ENCODE results near the gene ATF2.
"Not testable (repeated sequence)": the region's sequence is repeated elsewhere in the genome, so short reads cannot be mapped to it uniquely, and the experiment has no call there.

Gene ATF2

DNA sequence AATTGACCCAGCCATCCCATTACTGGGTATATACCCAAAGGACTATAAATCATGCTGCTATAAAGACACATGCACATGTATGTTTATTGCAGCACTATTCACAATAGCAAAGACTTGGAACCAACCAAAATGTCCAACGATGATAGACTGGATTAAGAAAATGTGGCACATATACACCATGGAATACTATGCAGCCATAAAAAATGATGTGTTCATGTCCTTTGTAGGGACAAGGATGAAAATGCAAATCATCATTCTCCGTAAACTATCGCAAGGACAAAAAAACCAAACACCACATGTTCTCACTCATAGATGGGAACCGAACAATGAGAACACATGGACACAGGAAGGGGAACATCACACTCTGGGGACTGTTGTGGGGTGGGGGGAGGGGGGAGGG is 83.9 kb downstream of the ATF2 start:
- not testable (repeated sequence) for DNase-seq (ENCODE audit: low read depth)

DNA sequence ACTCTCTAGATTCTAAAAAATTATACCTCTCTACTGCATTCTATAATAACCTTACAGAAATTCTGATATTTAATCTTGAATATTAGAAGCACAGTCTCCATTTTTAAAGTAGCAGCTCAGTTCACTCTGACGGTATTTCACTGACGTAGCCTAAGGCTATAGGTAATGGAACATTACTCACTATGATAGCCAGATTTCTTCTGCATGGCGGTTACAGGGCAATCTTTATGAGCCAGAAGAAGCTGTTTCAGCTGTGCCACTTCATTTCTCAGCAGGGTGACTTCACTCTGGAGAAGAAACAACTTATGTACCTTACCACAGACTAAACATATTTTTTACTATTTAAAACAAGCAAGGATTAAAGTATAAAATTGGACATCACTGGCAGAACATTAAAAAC is 87.5 kb downstream of the ATF2 start:
- no peak for DNase-seq (ENCODE audit: low read depth)

DNA sequence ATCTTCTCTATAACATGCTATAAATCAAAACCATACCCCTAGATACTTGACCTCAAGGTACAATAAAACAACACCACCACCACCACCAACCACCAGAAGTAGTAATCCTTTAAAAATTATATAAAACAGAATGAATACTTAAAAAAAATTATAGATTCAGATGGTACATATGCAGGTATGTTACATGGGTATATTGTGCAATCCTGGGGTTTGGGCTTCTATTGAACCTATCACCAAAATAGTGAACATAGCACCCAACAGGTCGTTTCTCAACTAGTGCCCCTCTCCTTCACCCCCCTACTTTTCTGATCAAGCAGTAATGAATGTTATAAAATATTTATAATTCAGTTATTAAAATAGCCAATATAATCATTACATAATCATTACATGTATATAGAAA is 91.7 kb downstream of the ATF2 start:
- no peak for DNase-seq (ENCODE audit: low read depth)

DNA sequence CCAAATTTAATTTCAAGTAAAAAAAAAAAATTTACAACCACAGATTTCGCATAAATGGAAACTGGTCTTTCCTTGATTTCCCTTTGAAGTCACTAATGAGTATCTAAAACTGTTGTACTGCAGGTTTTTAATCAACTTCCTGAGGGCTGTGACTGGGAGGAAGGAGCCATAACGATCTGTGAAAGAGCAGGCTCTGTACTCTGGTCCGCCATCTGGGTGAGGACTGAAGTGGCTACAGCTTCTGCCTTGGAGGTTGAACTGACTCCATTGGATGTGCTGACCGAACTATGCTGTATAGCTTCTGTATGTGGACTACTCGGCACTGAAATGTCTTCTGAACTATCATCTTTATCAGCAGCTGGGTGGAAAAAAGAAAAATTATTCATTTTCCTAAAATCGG is 93.5 kb downstream of the ATF2 start:
- DNase-seq (ENCODE audit: low read depth) = no peak

DNA sequence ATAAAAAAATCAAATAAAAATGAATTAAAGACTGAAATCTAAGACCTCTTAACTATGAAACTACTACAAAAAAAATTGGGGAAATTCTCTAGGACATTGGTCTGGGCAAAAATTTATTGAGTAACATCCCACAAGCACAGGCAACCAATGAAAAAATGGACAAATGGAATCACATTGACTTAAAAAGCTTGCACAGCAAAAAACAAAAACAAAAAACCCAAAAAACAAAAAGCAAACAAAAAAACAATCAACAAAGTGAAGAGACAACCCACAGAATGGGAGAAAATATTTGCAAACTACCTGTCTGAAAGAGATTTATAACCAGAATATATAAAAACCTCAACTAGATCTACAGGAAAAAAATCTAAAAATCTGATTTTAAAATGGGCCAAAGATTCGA is 99.5 kb downstream of the ATF2 start:
- no peak for DNase-seq (ENCODE audit: low read depth)

DNA sequence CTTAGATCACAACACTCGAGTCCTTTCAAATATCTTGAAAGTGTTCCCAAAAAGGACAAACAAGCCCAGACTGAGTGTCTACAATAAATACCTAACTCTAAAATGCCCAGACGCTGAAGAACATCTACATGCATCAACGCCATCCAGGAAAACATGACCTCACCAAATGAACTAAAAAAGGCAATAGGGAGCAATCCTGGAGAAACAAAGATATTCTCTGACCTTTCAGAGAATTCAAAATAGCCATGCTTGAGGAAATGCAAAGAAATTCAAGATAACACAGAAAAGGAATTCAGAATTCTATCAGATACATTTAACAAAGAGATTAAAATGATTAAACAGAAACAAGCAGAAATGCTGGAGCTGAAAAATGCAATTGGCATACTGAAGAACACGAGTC is 101.6 kb downstream of the ATF2 start:
- no peak for DNase-seq (ENCODE audit: low read depth)

DNA sequence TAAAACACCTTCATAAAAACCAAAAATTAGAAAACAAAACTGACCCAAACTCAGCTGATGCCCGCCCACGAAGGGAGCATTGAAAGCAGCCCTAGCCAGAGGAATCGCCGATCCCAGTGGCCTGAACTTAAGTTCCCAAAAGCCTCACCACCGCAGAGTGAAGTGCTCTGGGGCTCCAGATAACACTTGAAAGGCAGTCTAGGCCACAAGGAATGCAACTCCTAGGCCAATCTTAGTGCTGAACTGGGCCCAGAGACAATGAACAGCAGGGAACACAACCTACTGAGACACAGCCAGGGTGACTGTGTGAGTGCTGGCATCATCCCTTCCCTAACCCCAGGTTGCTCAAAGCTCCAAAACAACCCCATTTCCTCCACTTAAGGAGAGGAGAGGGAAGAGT is 103.2 kb downstream of the ATF2 start:
- no peak for DNase-seq (ENCODE audit: low read depth)

DNA sequence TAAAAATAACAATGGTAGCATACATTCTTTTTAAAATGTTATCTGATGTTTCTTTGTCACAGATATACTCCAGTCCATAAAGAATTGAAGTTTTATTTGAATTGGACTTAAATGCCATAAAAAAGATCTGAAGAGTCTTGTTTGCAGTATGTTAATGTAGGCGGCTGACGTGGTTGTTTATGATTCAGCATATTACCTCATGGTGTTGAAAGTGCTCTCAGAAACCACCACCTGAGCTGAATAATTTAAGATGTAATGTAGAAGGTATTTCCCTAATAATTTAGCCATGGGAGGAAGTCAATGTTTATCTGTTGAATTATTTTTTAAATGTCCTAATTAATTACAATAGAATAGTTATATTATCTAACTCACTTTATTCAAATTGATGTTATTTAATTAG is 104.3 kb downstream of the ATF2 start:
- no peak for DNase-seq (ENCODE audit: low read depth)

DNA sequence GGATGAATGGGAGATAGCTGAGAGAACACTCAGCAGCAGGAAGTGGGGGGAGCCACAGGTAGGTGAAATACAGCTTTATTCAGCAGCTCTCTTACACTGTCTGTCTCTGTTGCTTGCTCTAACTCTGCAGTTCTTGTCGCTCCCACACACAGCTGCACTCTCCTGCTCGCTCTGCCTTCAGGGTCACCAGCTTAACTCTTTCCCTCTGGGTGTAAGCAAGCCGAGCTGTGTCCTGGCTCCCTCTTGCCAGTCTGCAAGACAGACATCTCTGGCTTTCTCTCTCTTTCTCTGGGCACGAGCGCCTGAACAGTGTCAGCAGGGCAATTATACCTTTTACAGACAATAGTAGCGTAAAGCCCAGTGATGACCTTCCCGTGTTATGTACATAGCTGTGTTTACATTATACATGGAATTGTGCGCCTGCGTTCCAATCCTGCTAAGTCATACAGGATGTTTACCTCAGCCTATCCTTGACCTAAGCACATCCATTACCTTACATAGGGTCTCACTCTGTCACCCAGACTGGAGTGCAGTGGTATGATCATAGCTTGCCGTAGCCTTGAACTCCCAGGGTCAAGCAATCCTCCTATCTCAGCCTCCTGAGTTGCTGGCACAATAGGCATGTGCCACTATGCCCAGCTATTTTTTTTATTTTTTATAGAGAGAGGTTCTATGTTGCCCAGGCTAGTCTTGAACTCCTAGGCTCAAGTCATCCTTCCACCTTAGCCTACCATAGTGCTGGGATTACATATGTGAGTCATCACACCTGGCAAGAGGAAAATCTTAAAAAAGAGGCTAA is 105.0 kb downstream of the ATF2 start:
- DNase-seq (ENCODE audit: low read depth) = no peak

DNA sequence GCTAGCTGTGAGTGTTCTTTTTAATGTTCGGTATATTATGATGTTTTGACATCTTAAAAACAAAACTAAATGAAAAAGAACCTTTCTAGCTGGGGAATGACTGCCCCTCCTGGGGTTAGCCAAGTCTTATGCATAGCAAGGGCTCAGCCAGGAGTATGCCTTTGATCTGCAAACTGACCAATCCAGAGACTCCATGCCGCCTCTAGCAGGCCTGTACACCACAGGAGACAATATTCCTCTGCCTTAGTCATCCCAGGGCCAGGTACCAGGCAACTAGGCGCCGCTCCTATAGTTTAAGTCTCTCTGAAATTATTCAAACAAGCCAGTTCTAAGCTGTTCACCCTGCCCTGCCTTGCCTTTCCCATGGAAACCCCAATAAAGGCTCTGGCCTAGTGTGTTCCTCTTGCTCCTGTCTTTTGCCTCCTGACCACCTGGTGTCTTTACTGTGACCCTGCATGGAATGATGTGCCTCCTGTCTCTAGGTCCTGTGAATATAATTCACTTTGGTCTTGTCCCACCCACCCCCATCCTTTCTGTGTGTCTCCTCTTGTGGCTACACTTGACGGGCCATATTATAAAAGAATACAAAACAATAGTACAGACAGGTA is 110.8 kb downstream of the ATF2 start:
- no peak for DNase-seq (ENCODE audit: low read depth)

DNA sequence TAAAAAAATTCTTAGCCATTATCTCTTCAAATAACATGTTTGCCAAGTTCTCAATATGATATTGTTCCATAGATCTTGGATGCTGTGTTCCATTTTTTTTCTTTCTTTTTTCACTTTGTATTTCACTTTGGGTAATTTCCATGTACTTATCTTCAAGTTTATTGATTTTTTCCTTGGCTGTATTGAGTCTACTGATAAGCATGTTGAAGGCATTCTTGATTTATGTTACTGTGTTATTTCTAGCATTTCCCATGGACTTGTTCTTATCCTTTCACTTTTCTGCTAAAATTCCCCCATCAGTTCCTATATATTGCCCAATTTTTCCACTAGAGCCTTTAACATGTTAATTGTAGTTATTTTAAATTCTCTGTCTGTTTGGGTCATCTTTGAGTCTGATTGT is 112.0 kb downstream of the ATF2 start:
- DNase-seq (ENCODE audit: low read depth) = no peak

DNA sequence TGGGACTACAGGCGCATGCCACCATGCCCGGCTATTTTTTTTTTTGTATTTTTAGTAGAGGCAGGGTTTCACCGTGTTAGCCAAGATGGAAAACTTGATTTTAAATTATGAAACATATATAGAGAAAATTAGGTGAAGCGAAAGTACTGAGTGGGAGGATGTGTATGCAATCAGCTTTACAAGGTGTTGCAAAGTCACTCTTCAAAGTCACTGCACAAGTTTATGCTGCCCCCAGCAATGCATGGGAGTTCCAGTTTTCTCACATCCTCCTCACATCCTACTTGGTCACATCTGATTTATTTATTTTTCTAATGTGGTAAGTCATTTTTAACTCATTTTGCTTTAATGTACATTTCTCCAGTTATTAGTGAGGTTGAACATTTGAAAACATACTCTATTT is 113.7 kb downstream of the ATF2 start:
- DNase-seq (ENCODE audit: low read depth) = no peak

DNA sequence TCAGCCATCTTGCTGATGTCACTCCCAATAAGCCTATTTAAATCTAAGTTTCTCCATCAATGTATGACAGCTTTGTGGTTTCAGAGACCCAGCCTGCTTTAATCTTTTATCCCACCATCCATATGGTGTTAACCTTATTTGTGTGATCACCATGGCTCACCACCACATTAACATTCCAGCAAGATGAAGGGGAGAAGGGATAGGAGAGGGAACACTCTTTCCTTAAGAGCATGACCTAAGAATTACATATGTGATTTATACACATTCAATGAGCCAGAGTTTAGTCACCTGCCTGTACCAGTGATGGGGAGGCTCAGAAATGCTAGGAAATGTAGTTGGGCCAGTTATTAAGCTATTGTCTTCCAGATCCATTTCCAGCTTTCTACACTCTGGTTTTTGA is 118.3 kb downstream of the ATF2 start:
- DNase-seq (ENCODE audit: low read depth) = no peak

DNA sequence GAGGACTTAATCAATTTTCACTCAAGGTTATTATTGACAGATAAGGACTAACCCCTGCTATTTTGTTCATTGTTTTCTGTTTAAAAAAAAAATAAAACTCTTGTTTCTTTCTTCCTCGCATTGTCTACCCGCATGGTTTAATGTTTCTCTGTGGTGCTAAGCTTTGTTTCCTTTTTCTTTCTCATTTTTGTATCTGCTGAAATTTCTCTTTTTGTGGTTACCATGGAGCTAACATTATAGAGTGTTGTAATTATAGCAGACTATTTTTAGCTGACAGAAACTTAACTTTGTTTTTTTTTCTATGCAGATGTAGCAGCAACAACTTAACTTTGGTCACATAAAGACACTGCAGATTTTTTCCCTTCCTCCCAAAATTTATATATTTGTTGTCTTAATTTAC is 119.7 kb downstream of the ATF2 start:
- no peak for DNase-seq (ENCODE audit: low read depth)

DNA sequence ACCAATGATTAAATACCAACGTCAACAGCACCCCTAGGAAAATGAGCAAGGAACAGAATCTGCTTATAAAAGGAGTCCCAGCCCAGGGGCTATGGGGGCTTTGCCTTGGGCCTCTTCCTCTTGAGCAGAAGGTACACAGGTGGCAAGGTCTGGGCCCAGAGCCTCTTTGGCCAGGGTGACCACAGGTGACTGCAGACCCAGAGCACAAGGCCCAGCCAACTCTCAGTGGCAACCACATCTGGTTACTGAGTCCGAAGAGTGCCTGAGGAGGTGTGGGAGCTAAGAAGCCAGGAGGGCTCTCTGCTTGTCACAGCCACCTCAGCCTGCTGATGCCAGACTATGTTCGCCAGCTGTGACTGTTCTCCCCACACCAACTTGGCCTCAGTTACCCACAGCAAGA is 128.5 kb downstream of the ATF2 start:
- DNase-seq (ENCODE audit: low read depth) = no peak

DNA sequence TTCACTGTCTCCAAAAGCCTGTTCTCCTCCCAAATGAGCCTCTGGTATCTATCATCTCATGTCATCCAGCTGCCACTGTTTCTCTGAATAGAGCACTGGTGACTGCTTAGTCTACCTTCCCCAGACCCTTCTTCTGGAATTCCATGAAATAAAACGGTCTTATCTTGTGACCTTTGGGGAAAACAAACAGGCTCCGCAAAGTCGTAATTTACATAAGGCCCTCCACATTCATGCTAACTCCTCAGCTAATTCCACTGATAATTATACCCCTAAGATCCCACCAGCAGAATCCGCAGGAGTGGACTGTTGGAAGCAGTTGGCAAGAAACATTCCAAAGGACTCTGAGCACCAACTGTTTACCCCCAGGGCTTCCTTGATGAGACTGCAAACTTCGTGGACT is 129.0 kb downstream of the ATF2 start:
- DNase-seq (ENCODE audit: low read depth) = no peak

DNA sequence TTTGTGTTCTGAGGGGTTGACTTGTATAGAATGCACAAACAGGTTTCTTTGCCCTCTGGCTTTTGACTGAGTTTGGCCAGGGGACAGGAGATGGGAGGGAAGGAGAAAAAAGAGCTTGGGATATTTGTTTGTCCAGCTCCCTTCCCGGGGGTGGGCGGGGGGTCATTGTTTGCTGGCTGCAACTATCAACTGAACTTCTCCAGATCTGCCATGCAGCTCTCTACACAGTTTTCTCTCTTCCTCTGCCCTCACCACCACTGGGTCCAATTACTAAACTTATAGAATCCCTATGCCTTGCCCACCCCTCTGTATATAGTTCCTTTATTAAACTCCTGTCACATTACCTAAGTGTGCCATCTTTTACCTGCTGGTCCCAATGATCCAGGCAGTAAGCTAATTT is 130.1 kb downstream of the ATF2 start:
- DNase-seq (ENCODE audit: low read depth) = no peak

DNA sequence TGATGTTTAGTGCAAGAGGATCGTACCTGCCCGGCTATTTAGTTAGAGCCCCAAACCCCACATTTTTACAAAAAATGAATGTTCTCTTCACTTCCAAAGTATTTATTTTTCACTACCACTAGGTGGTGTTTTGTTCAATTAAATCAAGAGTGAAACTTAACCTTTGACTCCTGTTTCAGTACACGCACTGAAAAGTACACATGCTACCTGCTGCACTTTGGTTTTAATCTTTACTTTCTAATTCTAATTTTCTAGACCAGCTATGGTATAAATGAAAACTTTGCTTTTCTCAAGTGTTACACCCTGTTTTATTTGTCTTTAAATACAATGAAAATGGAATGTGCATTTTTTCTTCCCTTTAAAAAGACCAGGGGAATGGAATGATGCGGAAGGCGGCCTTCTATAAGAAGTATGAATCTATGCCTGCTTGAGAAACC is 131.4 kb downstream of the ATF2 start:
- DNase-seq (ENCODE audit: low read depth) = no peak

DNA sequence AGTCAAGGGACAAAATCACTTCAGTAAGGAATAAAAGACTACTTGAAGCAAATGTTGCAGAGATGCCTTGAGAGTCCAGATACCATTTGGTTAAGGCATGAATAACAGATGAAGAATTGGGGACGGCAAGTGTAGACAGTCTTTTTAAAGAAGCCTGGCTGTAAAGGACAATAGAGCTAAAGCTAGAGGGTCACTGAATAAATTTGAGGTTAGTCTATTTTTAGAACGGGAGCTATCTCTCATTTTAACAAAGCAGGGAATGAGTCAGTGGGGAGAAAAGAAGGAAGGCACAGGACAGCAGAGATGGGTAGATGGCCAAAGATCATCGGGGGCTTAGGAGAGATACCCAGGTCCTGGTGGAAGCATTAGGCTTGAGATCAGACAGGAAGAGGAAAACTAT is 132.2 kb downstream of the ATF2 start:
- DNase-seq (ENCODE audit: low read depth) = no peak

DNA sequence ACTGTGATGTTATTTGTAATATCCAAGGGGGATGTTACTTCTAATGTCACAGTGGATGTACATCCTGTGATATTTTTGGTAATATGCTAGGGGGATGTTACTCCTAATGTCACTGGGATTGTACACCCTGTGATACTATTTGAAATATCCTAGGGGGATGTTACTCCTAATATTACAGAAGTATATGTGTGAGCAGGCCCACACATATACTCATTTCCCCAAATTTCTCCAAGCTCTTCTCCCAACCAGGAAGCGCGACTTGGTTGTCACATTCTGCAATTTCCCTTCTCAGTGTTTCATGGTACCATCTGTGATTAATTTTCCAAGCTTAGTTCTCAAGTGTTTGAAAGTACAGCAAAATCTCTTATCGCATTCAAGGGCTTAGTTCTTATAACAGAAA is 133.3 kb downstream of the ATF2 start:
- no peak for DNase-seq (ENCODE audit: low read depth)

DNA sequence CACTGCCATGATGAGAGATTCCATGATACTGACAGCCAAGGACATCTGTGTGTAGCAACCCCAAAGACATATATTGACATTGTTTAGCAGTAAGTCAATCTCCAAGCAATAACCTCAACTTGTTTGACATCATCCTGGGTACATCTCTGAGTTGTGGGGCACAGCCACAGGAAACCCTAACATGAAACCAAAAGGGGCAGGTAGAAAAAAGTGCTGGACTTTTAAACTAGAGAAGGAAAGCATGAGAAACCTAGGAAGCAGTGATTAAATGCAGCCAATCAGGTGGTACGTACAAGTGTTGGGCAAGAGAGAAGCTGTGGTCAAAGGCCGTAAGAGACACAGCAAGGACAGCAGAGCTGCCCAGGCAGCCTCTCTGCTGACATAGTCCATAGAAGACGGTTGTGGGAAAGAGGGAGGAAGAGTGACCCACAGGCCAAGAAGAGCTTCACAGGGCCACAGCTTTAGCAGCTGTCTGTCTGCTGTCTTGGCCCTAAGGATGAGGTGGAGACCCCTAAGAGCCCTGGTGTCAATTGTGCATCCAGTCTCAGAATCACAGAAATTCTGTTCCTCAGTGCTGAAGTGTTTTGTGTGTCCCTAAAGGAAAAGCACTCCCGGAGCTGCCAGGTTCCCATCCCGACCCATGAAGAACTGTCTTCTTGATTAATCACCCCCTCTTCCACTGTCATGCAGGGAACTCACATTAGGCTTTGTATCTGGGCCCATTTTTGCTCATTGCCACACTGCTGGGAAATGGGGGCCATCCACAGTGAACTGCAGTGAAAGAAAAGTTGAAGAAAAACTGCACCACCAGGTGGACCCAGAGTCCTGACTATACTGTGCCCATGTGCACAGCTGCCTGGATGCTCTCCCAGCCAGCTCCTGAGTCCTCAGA is 137.4 kb downstream of the ATF2 start:
- no peak for DNase-seq (ENCODE audit: low read depth)

DNA sequence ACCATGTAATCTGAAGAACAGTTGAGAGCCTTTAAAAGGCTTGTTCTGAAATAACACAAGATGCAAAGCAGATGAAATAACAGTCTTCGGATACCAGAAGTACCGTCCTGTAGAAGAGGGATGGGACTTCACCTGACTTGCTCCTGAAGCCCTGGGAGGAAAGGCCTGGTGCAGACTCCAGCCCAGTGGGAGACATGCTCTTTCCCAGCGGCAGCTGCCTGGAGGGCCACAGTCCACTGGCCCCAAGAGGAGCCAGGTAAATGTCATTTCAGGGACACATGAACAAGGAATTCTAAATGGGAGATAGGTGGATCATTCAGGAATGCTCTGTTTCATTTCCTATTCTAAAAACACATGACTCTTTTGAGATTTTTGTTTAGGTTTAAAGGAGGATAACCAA is 140.2 kb downstream of the ATF2 start:
- no peak for DNase-seq (ENCODE audit: low read depth)

DNA sequence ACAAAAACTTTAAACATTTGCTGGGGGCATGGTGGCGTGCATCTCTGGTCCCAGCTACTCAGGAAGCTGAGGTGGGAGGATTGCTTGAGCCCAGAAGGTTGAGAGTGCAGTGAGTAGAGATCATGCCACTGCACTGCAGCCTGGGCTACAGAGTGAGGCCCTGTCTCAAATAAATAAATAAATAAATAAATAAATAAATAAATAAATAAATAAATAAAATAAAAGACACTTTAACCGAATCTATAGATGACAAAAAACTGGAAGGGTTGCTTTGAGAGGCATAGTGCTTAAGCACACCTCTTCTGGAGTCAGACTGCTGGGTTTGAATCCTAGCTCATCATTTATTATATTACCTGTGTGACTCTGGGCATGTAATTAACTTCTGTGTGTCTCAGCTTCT is 141.6 kb downstream of the ATF2 start:
- no peak for DNase-seq (ENCODE audit: low read depth)
